ENCODE results near the gene SOX8.
"Not testable (repeated sequence)": the region's sequence is repeated elsewhere in the genome, so short reads cannot be mapped to it uniquely, and the experiment has no call there.

Gene SOX8

GRCh38 chr16:1021553-1022160 lies 40.1 kb downstream of the SOX8 start:
- in situ Hi-C loops (cut with MboI; ENCODE audit: low sequenced_read_pairs): no loop called here

- in situ Hi-C loops (cut with MboI; ENCODE audit: low sequenced_read_pairs): no loop called here
Measured at GRCh38 chr16:1022466-1022865, 40.9 kb downstream of the SOX8 start.

- in situ Hi-C loops (cut with MboI; ENCODE audit: low sequenced_read_pairs): no loop called here
Measured at GRCh38 chr16:1024138-1024537, 42.6 kb downstream of the SOX8 start.

- in situ Hi-C loops (cut with MboI; ENCODE audit: low sequenced_read_pairs): not testable (repeated sequence)
Measured at GRCh38 chr16:1025183-1025809, 43.7 kb downstream of the SOX8 start.

GRCh38 chr16:1026057-1026783 lies 44.6 kb downstream of the SOX8 start:
- in situ Hi-C loops (cut with MboI; ENCODE audit: low sequenced_read_pairs): no loop called here

GRCh38 chr16:1026784-1027500 lies 45.4 kb downstream of the SOX8 start:
- in situ Hi-C loops (cut with MboI; ENCODE audit: low sequenced_read_pairs): no loop called here

GRCh38 chr16:1027501-1027815 lies 45.9 kb downstream of the SOX8 start:
- in situ Hi-C loops (cut with MboI; ENCODE audit: low sequenced_read_pairs): no loop called here

- in situ Hi-C loops (cut with MboI; ENCODE audit: low sequenced_read_pairs): no loop called here
Measured at GRCh38 chr16:1028056-1028455, 46.5 kb downstream of the SOX8 start.

GRCh38 chr16:1028524-1029258 lies 47.1 kb downstream of the SOX8 start:
- in situ Hi-C loops (cut with MboI; ENCODE audit: low sequenced_read_pairs): no loop called here

- in situ Hi-C loops (cut with MboI; ENCODE audit: low sequenced_read_pairs): no loop called here
Measured at GRCh38 chr16:1029259-1029545, 47.6 kb downstream of the SOX8 start.

- in situ Hi-C loops (cut with MboI; ENCODE audit: low sequenced_read_pairs): no loop called here
Measured at GRCh38 chr16:1030473-1030901, 48.9 kb downstream of the SOX8 start.

GRCh38 chr16:1031666-1032065 lies 50.1 kb downstream of the SOX8 start:
- in situ Hi-C loops (cut with MboI; ENCODE audit: low sequenced_read_pairs): no loop called here

GRCh38 chr16:1032607-1033006 lies 51.0 kb downstream of the SOX8 start:
- in situ Hi-C loops (cut with MboI; ENCODE audit: low sequenced_read_pairs): no loop called here

GRCh38 chr16:1033128-1033679 lies 51.6 kb downstream of the SOX8 start:
- in situ Hi-C loops (cut with MboI; ENCODE audit: low sequenced_read_pairs): no loop called here

GRCh38 chr16:1034230-1035065 lies 52.9 kb downstream of the SOX8 start:
- in situ Hi-C loops (cut with MboI; ENCODE audit: low sequenced_read_pairs): no loop called here

- in situ Hi-C loops (cut with MboI; ENCODE audit: low sequenced_read_pairs): no loop called here
Measured at GRCh38 chr16:1035066-1035415, 53.5 kb downstream of the SOX8 start.

GRCh38 chr16:1036166-1036565 lies 54.6 kb downstream of the SOX8 start:
- in situ Hi-C loops (cut with MboI; ENCODE audit: low sequenced_read_pairs): no loop called here
